H1 (cell line): Measurements from ENCODE around the gene MAML3. TPM values are rescaled to one million over a fixed set of nuclear protein-coding genes. Genes with fewer than 3 reads are reported as not detected.
A peak's percentile ranks its signal among the peaks of the same experiment; 100 is the strongest.

Experiments
- CTCF ChIA-PET: fragments of 300-600 bp; sonication (Branson Sonifier 250); formaldehyde crosslinking; loops from one replicate; lab custom pipeline; 2021; ENCODE audit not compliant: partially characterized antibody; lab: Charles Lee
- POLR2A ChIA-PET: fragments of 300-600 bp; sonication (Branson Sonifier 250); formaldehyde crosslinking; loops from one replicate; lab custom pipeline; 2021; ENCODE audit warnings: inconsistent platforms; ENCODE audit not compliant: partially characterized antibody; lab: Charles Lee
- DNase-seq, 2 experiments: peaks; one replicate each; pipeline versions ENCODE4 v3.0.0 to v3.0.0-alpha.2; 2010 to 2022; ENCODE audit warnings: low spot score in 2 of 2, low read depth in 1 of 2, mixed read lengths in 1 of 2
- FAIRE-seq: peaks from 2 replicates; lab custom pipeline; 2011; peaks lifted over from hg19 to GRCh38; lab: Jason Lieb, UNC
- H2AFZ ChIP-seq: 2 replicates; pipeline ENCODE4 v1.8.1; 2012; ENCODE audit warnings: low read length, inconsistent platforms
- H2AK5ac ChIP-seq: 2 replicates; pipeline ENCODE4 v1.6.1; 2013; ENCODE audit warnings: low read depth, low read length
- H2BK120ac ChIP-seq: replicated peaks from 2 replicates; pipeline ENCODE3; 2013; ENCODE audit warnings: low read depth, low read length, inconsistent platforms
- H2BK12ac ChIP-seq: 2 replicates; pipeline ENCODE4 v1.6.1; 2013; ENCODE audit warnings: low read depth, low read length
- H2BK15ac ChIP-seq: 2 replicates; pipeline ENCODE4 v1.6.1; 2013; ENCODE audit warnings: low read length
- H2BK20ac ChIP-seq: 2 replicates; pipeline ENCODE4 v1.6.1; 2013; ENCODE audit warnings: low read length
- H2BK5ac ChIP-seq: 2 replicates; pipeline ENCODE4 v1.6.1; 2013; ENCODE audit warnings: low read depth, low read length
- H3K14ac ChIP-seq: 2 replicates; pipeline ENCODE4 v1.6.1; 2013; ENCODE audit warnings: inconsistent platforms; ENCODE audit not compliant: insufficient read length
- H3K18ac ChIP-seq: 2 replicates; pipeline ENCODE4 v1.6.1; 2013; ENCODE audit warnings: low read length; ENCODE audit errors: extremely low read depth
- H3K23ac ChIP-seq: 2 replicates; pipeline ENCODE4 v1.6.1; 2013; ENCODE audit warnings: inconsistent platforms; ENCODE audit not compliant: insufficient read length
- H3K23me2 ChIP-seq: 2 replicates; pipeline ENCODE4 v1.6.1; 2013; ENCODE audit warnings: low read depth, low read length
- H3K27ac ChIP-seq: 2 replicates; pipeline ENCODE4 v1.6.1; 2011; ENCODE audit warnings: low read depth, low read length, inconsistent platforms
- H3K27me3 ChIP-seq, 4 experiments: replicated peaks in 1 of 4; 1 replicate in 1 of 4; 2 replicates in 3 of 4; pipeline versions ENCODE4 v1.6.1 to v1.8.1; 2011 to 2013; ENCODE audit warnings: low read length in 3 of 4, mild to moderate bottlenecking in 3 of 4, inconsistent platforms in 2 of 4, mixed read lengths in 2 of 4, moderate library complexity in 1 of 4; ENCODE audit not compliant: control insufficient read depth in 3 of 4, insufficient read depth in 3 of 4; ENCODE audit errors: extremely low read depth in 1 of 4
- H3K36me3 ChIP-seq, 4 experiments: 2 replicates each; pipeline versions ENCODE4 v1.6.1 to v1.8.1; 2011 to 2013; ENCODE audit warnings: mild to moderate bottlenecking in 4 of 4, low read length in 3 of 4, moderate library complexity in 2 of 4, control low read depth in 1 of 4, inconsistent platforms in 1 of 4; ENCODE audit not compliant: insufficient read depth in 4 of 4, control insufficient read depth in 2 of 4
- H3K4ac ChIP-seq: replicated peaks from 2 replicates; pipeline ENCODE3; 2013; ENCODE audit warnings: low read length, low read depth, mixed read lengths, inconsistent platforms; ENCODE audit not compliant: insufficient read length
- H3K4me1 ChIP-seq, 4 experiments: replicated peaks in 1 of 4; 1 replicate in 1 of 4; 2 replicates in 3 of 4; pipeline versions ENCODE4 v1.6.1 to v1.8.1; 2011 to 2013; ENCODE audit warnings: low read length in 3 of 4, inconsistent platforms in 2 of 4, mixed read lengths in 1 of 4; ENCODE audit not compliant: insufficient read depth in 4 of 4, control insufficient read depth in 3 of 4
- H3K4me2 ChIP-seq, 2 experiments: 2 replicates each; pipeline versions ENCODE4 v1.6.1 to v1.8.1; 2011 to 2013; ENCODE audit warnings: low read depth in 2 of 2, low read length in 2 of 2, control low read depth in 1 of 2, inconsistent platforms in 1 of 2, mild to moderate bottlenecking in 1 of 2; ENCODE audit not compliant: insufficient read depth in 1 of 2
- H3K4me3 ChIP-seq, 4 experiments: fragments of 200-600, 300-600 bp in 1 of 4; sonication (generic), shearing (Covaris generic), sonication (Bioruptor Twin) in 1 of 4; 2 replicates each; pipeline versions ENCODE4 v1.5.1 to v1.8.1; 2011 to 2016; ENCODE audit warnings: low read length in 4 of 4, low read depth in 3 of 4, control low read depth in 2 of 4, inconsistent platforms in 2 of 4, mild to moderate bottlenecking in 2 of 4, mixed read lengths in 1 of 4, moderate library complexity in 1 of 4; ENCODE audit not compliant: insufficient read depth in 2 of 4; ENCODE audit errors: extremely low read depth in 1 of 4
- H3K56ac ChIP-seq: replicated peaks from 2 replicates; pipeline ENCODE3; 2013; ENCODE audit warnings: low read depth, mild to moderate bottlenecking, mixed read lengths, low read length, inconsistent platforms; ENCODE audit not compliant: insufficient read length
- H3K79me1 ChIP-seq: 2 replicates; pipeline ENCODE4 v1.6.1; 2013; ENCODE audit warnings: low read depth, low read length, control low read depth
- H3K79me2 ChIP-seq, 2 experiments: 2 replicates each; pipeline versions ENCODE4 v1.6.1 to v1.8.1; 2012 to 2013; ENCODE audit warnings: low read length in 2 of 2, mild to moderate bottlenecking in 2 of 2, inconsistent platforms in 1 of 2; ENCODE audit not compliant: insufficient read depth in 2 of 2, control insufficient read depth in 1 of 2
- H3K9ac ChIP-seq, 4 experiments: replicated peaks in 1 of 4; 1 replicate in 1 of 4; 2 replicates in 3 of 4; pipeline versions ENCODE4 v1.6.1 to v1.8.1; 2011 to 2013; ENCODE audit warnings: low read depth in 3 of 4, low read length in 3 of 4, control low read depth in 2 of 4, mild to moderate bottlenecking in 2 of 4, moderate library complexity in 2 of 4, inconsistent platforms in 1 of 4; ENCODE audit errors: extremely low read depth in 1 of 4
- H3K9me3 ChIP-seq, 2 experiments: 2 replicates each; pipeline versions ENCODE4 v1.6.1 to v1.8.1; 2012 to 2013; ENCODE audit warnings: mild to moderate bottlenecking in 2 of 2, moderate library complexity in 2 of 2, control low read depth in 1 of 2, inconsistent platforms in 1 of 2, low read depth in 1 of 2, low read length in 1 of 2, mixed read lengths in 1 of 2; ENCODE audit not compliant: insufficient read depth in 2 of 2
- H4K20me1 ChIP-seq, 2 experiments: replicated peaks in 1 of 2; 2 replicates each; pipeline versions ENCODE3 to v1.8.1; 2011 to 2013; ENCODE audit warnings: inconsistent platforms in 2 of 2, low read length in 2 of 2, mild to moderate bottlenecking in 1 of 2; ENCODE audit not compliant: insufficient read depth in 2 of 2, control insufficient read depth in 1 of 2
- H4K5ac ChIP-seq: 2 replicates; pipeline ENCODE4 v1.6.1; 2013; ENCODE audit warnings: low read length, low read depth, mixed read lengths, inconsistent platforms; ENCODE audit not compliant: insufficient read length
- H4K8ac ChIP-seq: 2 replicates; pipeline ENCODE4 v1.8.0; 2013; ENCODE audit warnings: mild to moderate bottlenecking, moderate library complexity, low read length, inconsistent platforms; ENCODE audit not compliant: insufficient read depth; ENCODE audit errors: extremely low read depth
- H4K91ac ChIP-seq: replicated peaks from 2 replicates; pipeline ENCODE3; 2013; ENCODE audit warnings: low read length, mixed read lengths, inconsistent platforms; ENCODE audit not compliant: insufficient read length
- CBX8 ChIP-seq: fragments of 300-800, 300-1000 bp; sonication (generic); IDR thresholded peaks from 2 replicates; pipeline ENCODE4 v1.7.1; 2016; ENCODE audit warnings: low read depth, low read length, borderline replicate concordance
- HDAC6 ChIP-seq: IDR thresholded peaks from one replicate; pipeline ENCODE4 v1.7.1; 2012; ENCODE audit warnings: low read depth, mild to moderate bottlenecking, inconsistent platforms, low read length, moderate library complexity
- WGBS, 2 experiments: shearing (Covaris generic) in 1 of 2; methylation state at CpG; one replicate each; pipeline versions ENCODE4 v1.1.6 to v1.1.7; 2013 to 2015; ENCODE audit warnings: low lambda C conversion rate in 2 of 2, mixed read lengths in 2 of 2, inconsistent platforms in 1 of 2, low coverage in 1 of 2, missing lambda C conversion rate in 1 of 2; ENCODE audit not compliant: insufficient replicate concordance in 2 of 2, insufficient coverage in 1 of 2, insufficient read length in 1 of 2; ENCODE audit errors: extremely low coverage in 1 of 2, missing lambda C conversion rate in 1 of 2; 5-methylcytosine and 5-hydroxymethylcytosine counted together
- polyA plus RNA-seq, 7 experiments: library from polyadenylated mRNA; depleted of rRNA in 3 of 7; stranded (reverse) in 5 of 7; unstranded in 2 of 7; fragments of >200 nt in 5 of 7; fragments of 200-250 nt in 2 of 7; gene quantifications; 1 replicate in 5 of 7; 2 replicates in 1 of 7; 4 replicates in 1 of 7; pipeline versions ENCODE4 v1.2.1 to v1.2.3, GENCODE V29; 2011 to 2013; ENCODE audit warnings: missing spikeins in 2 of 7, mixed read lengths in 2 of 7
- total RNA-seq: library from RNA; stranded (reverse); fragmentation: NEBNext Ultra II Directional; extraction: Animal tissue kit (Norgen Biotek cat#: 25700); gene quantifications from 2 replicates; pipeline ENCODE4 v1.2.1, GENCODE V29; 2021

Gene MAML3
- total and polyA plus RNA-seq, 2 of the 8 experiments (the other 6 are each of a cell fraction or from before 2014, with no cell fraction given): 2.1 to 5.7 TPM

DNA sequence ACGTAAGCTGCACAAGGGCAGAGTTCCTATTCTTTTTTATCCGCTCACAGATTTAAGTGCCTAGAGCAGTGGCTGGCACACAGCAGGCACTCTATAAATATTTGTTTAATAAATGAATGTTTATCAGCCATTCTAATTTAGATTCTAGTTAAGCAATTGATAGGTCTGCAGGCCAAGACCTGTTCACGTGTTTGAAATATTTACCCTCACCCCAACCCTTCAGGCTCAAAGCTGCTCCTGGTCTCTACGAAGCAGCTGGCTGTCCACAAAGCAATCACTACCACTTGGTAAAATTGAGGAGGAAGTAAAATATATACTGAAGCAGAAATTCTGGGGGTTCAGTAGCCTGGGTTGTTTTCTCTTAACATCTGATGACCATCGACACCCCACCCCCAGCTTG, 330.2 kb downstream of the MAML3 start:
- H3K4me1 ChIP-seq: peaks cover 4 to 29% (median 27%) of the 10 kb centered on the region in 4 experiments
- no peak overlapping the region for H3K9ac ChIP-seq
- POLR2A ChIA-PET: interaction anchor here (1.1 to 1.6 kb wide), 3 partner anchors 8 to 33 kb away, joined by 3 to 5 read pairs (median 3); no protein-coding TSS in a partner anchor
- WGBS, 2 experiments: 79% methylated on average over 5 of the region's 5 CpGs; no CpG with 5 or more reads in 1 of the 2 experiments
- H4K20me1 ChIP-seq: no peaks in the 10 kb centered on the region
- H4K91ac ChIP-seq: no peak overlapping the region
- no peaks in the 10 kb centered on the region for H3K79me2 ChIP-seq
- H3K9me3 ChIP-seq: peaks cover 4 to 5% of the 10 kb centered on the region in 2 experiments; a peak in 1 of 4 replicates
- H3K27ac ChIP-seq: no peak overlapping the region
- peak overlapping the region; percentile 36 for H2BK120ac ChIP-seq
- CTCF ChIA-PET: interaction anchor here (1.3 to 1.6 kb wide), 3 partner anchors 10 to 54 kb away, joined by 3 to 9 read pairs (median 5); no protein-coding TSS in a partner anchor
- 0 out of 2 replicates have a peak, but pooled peaks cover 2% of the 10 kb centered on the region for H3K79me1 ChIP-seq
- no peak overlapping the region for H2BK15ac ChIP-seq
- DNase-seq (no peak), FAIRE-seq (no peak)
- H3K36me3 ChIP-seq: no peaks in the 10 kb centered on the region
- H4K5ac ChIP-seq: no peak overlapping the region
- no peak overlapping the region for H2BK20ac ChIP-seq
- peak overlapping the region; percentile 0; the same call in 1 of the 2 replicates for H3K18ac ChIP-seq
- H3K4ac ChIP-seq: no peak overlapping the region
- no peak overlapping the region for H4K8ac ChIP-seq
- no peak overlapping the region for H3K23ac ChIP-seq
- no peak overlapping the region for H2AFZ ChIP-seq
- no peak overlapping the region for H2BK5ac ChIP-seq
- H3K14ac ChIP-seq: no peak overlapping the region
- H3K56ac ChIP-seq: no peak overlapping the region
- no peaks in the 10 kb centered on the region for H3K27me3 ChIP-seq
- no peak overlapping the region for H3K4me3 ChIP-seq
- H2BK12ac ChIP-seq: peak overlapping the region; percentile 94; the same call in 1 of the 2 replicates
- no peak overlapping the region for H3K4me2 ChIP-seq
- no peak overlapping the region for H2AK5ac ChIP-seq
- H3K23me2 ChIP-seq: no peaks in the 10 kb centered on the region
- TF ChIP-seq HDAC6: no peak
- no peak for TF ChIP-seq CBX8
- TF ChIP-seq, all 59 proteins: peak for 0
